GM12874 (cell line): Measurements from ENCODE around the gene GAS6.

Experiments used
- CTCF ChIP-seq: IDR thresholded peaks from 2 replicates; pipeline ENCODE4 v1.5.1; 2011; ENCODE audit warnings: low read depth, mild to moderate bottlenecking, control low read depth, low read length, moderate library complexity; ENCODE audit not compliant: insufficient read depth

The GAS6 gene

GRCh38 chr13:113863524-113864272, at the start of gene GAS6:
GAS6 (minus strand) TSS chr13:113864076; CDS start chr13:113863920, 156 bp downstream.
- TF ChIP-seq CTCF = no peak

- TF ChIP-seq CTCF = no peak
These were observed 48.7 kb upstream of the GAS6 start for GRCh38 chr13:113912596-113912995.

GRCh38 chr13:113907635-113908617, 44.0 kb upstream of the GAS6 start:
- TF ChIP-seq CTCF = no peak

- TF ChIP-seq CTCF = no peak
These were observed 42.7 kb upstream of the GAS6 start for GRCh38 chr13:113906571-113906970.

- TF ChIP-seq CTCF = no peak
These were observed 42.1 kb upstream of the GAS6 start for GRCh38 chr13:113905942-113906341.

- TF ChIP-seq CTCF = no peak
These were observed 41.1 kb upstream of the GAS6 start for GRCh38 chr13:113905018-113905417.

GRCh38 chr13:113904411-113904810, 40.5 kb upstream of the GAS6 start:
- peak; percentile 44 for TF ChIP-seq CTCF
